HG03460 (cell line): ENCODE data around the gene CCDC9.
"Not testable (repeated sequence)": the region's sequence is repeated elsewhere in the genome, so short reads cannot be mapped to it uniquely, and the experiment has no call there.

Experiments used
- ATAC-seq: cut with Tn5 transposase; IDR thresholded peaks from one replicate; pipeline ENCODE4 v1.9.1; 2021; ENCODE audit not compliant: unreplicated experiment

CCDC9 gene

GRCh38 chr19:47258895-47259555, 2.7 kb downstream of the CCDC9 start:
- ATAC-seq: no peak

DNA sequence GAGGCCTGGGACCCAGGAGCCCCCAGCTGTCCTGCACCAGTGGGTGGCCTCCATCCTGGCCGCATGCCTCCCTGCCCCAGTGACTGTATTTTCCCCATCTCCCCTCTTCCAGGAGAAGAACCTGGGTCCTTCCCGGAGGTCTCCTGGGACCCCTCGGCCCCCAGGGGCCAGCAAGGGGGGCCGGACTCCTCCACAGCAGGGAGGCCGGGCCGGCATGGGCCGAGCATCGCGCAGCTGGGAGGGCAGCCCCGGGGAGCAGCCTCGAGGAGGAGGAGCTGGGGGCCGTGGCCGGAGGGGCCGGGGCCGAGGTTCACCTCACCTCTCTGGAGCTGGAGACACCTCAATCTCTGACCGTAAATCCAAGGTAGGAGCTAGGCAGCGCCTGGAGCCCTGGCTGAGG, 4.2 kb downstream of the CCDC9 start:
- ATAC-seq: no peak

- peak; percentile 59 for ATAC-seq
These were observed 5.8 kb downstream of the CCDC9 start for GRCh38 chr19:47261946-47262793.

GRCh38 chr19:47264629-47265028, 8.3 kb downstream of the CCDC9 start:
- ATAC-seq: no peak

- ATAC-seq: no peak
These were observed 10.1 kb downstream of the CCDC9 start for GRCh38 chr19:47266401-47266941.

DNA sequence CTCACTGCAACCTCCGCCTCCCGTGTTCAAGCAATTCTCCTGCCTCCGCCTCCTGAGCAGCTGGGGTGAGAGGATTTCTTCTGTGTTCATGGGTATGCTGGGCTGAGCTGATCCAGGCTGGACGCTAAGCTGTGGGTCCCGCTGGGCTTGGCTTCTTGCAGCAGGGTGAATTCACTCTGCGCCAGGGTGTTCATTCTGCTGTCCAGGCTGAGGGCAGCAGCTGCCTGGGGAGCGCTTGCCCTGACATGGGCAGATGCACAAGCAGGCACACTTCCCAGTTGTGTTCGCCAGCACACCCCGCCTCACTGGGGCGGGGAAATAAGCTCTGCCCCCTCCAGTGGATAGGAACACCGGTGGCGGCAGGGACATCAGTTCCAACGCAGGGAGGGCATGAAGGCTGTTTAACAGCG, 11.0 kb downstream of the CCDC9 start:
- no peak for ATAC-seq

DNA sequence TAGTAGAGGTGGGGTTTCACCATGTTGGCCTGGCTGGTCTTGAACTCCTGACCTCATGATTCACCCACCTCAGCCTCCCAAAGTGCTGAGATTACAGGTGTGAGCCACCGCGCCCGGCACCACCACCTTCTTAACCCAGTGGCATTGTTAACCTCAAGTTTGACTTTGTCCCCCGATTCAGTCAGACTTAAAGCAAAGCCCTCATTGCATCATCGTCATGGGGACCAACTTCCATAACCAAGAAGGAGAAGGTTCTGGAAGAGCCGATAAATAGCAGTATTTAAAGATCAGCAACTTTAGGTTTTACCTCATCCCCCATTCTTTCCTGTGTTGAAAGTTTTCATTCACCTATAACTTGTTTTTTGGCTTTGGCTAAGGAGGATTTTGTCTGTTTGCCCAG, 11.7 kb downstream of the CCDC9 start:
- ATAC-seq: no peak

DNA sequence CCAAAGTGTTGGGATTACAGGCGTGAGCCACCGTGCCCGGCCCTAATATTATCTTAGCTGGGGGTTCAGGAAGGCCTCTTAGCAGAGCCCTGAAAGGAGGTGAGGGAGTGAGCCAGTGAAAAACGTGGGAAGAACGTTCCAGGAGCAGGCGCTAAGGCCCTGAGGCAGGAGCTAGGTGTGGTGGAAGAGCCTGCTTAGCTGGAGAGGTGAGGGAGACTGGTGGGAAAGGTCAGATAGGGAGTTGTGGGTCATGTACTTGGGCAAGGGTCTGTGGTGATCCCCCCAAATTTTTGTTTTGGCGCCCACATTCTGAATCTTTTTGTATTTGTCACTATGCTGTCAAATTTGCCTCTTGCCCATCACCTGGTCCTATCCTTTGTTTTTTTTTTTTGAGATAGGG, 13.3 kb downstream of the CCDC9 start:
- ATAC-seq: no peak

- ATAC-seq: no peak
These were observed 14.1 kb downstream of the CCDC9 start for GRCh38 chr19:47270408-47270807.

GRCh38 chr19:47271949-47272348, 15.6 kb downstream of the CCDC9 start:
- no peak for ATAC-seq

- ATAC-seq: no peak
These were observed 16.4 kb downstream of the CCDC9 start for GRCh38 chr19:47272448-47273312.

DNA sequence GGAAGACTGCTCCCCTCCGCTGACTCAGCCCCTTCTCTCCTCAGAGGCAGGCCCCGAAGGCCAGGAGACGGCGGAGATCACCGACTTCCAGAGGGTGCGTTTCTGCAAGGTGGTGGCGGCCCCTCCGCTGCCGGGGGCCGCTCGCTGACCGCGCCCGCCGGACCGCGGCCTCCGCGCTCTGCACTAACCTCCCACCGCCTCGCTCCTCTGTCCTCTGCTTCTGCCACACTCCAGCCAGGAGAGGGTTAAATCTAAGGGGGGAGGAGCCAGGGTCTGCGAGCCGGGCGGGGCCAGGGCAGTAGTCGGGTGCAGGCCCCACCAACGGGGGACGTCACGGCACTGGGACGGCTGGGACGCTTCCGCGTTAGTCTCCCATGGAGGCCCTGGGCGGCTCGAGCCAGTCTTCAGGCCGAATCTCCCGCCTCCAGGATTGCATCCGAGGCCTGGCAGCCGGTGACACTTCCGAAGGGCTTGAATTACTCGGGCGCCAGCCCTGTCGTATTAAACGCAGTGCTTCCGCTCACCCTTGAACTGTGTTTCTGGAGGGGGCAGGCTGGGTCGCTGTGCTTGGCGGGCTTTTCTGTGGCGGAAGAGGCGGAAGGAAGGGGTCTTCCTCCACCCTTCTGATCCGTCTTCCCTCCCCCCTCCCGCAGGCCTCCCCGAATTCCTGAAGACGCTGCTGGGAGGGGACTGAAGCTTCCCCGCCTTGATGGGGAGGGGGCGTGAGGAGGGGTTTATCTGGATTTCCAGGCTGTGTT, 17.2 kb downstream of the CCDC9 start:
- ATAC-seq: peak; percentile 69

GRCh38 chr19:47274071-47274890, 18.0 kb downstream of the CCDC9 start, which contains the start of gene INAFM1:
TSS of gene INAFM1 (plus strand) at chr19:47274885. CDS start at chr19:47274920, 35 bp downstream.
- peak; percentile 53 for ATAC-seq

- ATAC-seq: peak; percentile 9
These were observed 18.8 kb downstream of the CCDC9 start for GRCh38 chr19:47274891-47275761.

DNA sequence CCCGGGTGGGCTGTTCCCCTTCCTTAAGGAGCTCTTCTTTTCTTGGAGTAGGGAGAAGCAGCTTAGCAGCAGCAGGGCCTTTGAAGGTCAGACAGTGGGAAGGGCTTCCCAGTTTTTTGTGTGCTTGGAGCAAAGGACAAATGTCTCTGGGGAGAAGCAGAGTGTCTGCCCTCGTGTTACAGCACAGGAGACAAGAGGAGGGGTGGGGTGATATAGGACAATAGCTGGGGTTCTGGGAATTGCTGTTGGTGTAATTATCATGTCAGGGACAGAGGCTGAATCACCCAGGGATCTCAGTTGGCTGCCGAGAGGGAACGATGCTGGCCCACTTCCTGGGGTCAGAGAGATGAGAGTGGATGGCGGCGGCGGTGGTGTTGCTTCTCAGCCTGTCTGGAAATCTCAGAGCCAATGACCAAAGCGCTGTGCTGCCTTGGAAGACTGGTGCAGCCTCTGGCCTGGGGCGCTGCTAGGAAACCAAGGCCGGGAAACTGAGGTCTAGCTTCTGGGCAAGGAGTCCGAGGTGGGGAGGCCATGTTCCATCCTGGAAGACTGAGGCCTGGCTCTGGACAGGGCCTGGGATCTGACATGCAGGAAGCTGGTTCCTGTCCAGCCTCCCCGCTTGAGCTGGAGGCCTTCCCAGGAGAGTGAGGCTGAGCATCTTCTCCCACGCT, 19.6 kb downstream of the CCDC9 start:
- ATAC-seq: no peak

GRCh38 chr19:47276513-47276912, 20.2 kb downstream of the CCDC9 start:
- ATAC-seq: not testable (repeated sequence)

- ATAC-seq: no peak
These were observed 24.0 kb downstream of the CCDC9 start for GRCh38 chr19:47280183-47280797.
